Fibroblast of lung (primary cell): ENCODE measurements around the gene ATXN7L2. TPM values are rescaled to one million over a fixed set of nuclear protein-coding genes. Genes with fewer than 3 reads are reported as not detected.
"Not testable (repeated sequence)": the region's sequence is repeated elsewhere in the genome, so short reads cannot be mapped to it uniquely, and the experiment has no call there.

ENCODE experiments used
- DNase-seq, 2 donors: peaks; one replicate each; pipeline versions ENCODE4 v3.0.0 to v3.0.0-alpha.2; 2010; ENCODE audit warnings: low read depth in 2 of 2
- H2AFZ ChIP-seq: 2 replicates; pipeline ENCODE4 v1.5.1; 2012; ENCODE audit warnings: low read length, control low read depth, inconsistent platforms
- H3K27ac ChIP-seq: 2 replicates; pipeline ENCODE4 v1.5.1; 2011; ENCODE audit warnings: low read length, control low read depth; ENCODE audit not compliant: insufficient read depth
- H3K27me3 ChIP-seq: 2 replicates; pipeline ENCODE4 v1.5.1; 2011; ENCODE audit warnings: mild to moderate bottlenecking, low read length; ENCODE audit not compliant: control insufficient read depth, insufficient read depth
- H3K36me3 ChIP-seq: 2 replicates; pipeline ENCODE4 v1.5.1; 2011; ENCODE audit warnings: low read length; ENCODE audit not compliant: control insufficient read depth, insufficient read depth
- H3K4me1 ChIP-seq: 2 replicates; pipeline ENCODE4 v1.5.1; 2011; ENCODE audit warnings: low read length; ENCODE audit not compliant: control insufficient read depth, insufficient read depth; ENCODE audit errors: extremely low read depth
- H3K4me2 ChIP-seq: 2 replicates; pipeline ENCODE4 v1.5.1; 2011; ENCODE audit warnings: low read length, control low read depth; ENCODE audit not compliant: insufficient read depth; ENCODE audit errors: extremely low read depth
- H3K4me3 ChIP-seq, 4 experiments: fragments of 200-600 bp in 1 of 4; sonication (generic) in 1 of 4; replicated peaks in 1 of 4; 2 replicates each; pipeline ENCODE4 v1.5.1; 2011 to 2016; ENCODE audit warnings: low read length in 4 of 4, low read depth in 3 of 4, mild to moderate bottlenecking in 3 of 4, control low read depth in 2 of 4, inconsistent platforms in 1 of 4, mixed read lengths in 1 of 4; ENCODE audit not compliant: insufficient read depth in 1 of 4; ENCODE audit errors: control extremely low read depth in 1 of 4
- H3K79me2 ChIP-seq: 2 replicates; pipeline ENCODE4 v1.5.1; 2012; ENCODE audit warnings: mild to moderate bottlenecking, low read length, inconsistent platforms; ENCODE audit not compliant: control insufficient read depth, insufficient read depth
- H3K9ac ChIP-seq: 2 replicates; pipeline ENCODE4 v1.5.1; 2011; ENCODE audit warnings: mild to moderate bottlenecking, low read length, control low read depth; ENCODE audit not compliant: insufficient read depth
- H3K9me3 ChIP-seq: 2 replicates; pipeline ENCODE4 v1.5.1; 2012; ENCODE audit warnings: low read depth, low read length; ENCODE audit not compliant: control insufficient read depth, insufficient read depth
- H4K20me1 ChIP-seq: 2 replicates; pipeline ENCODE4 v1.5.1; 2011; ENCODE audit warnings: low read length; ENCODE audit not compliant: control insufficient read depth, insufficient read depth; ENCODE audit errors: extremely low read depth
- CTCF ChIP-seq, 2 donors: IDR thresholded peaks in 1 of 2; conservative IDR thresholded peaks in 1 of 2; 1 replicate in 1 of 2; 2 replicates in 1 of 2; pipeline ENCODE4 v1.5.1; 2011 to 2012; ENCODE audit warnings: low read length in 2 of 2, control low read depth in 1 of 2, inconsistent platforms in 1 of 2, low read depth in 1 of 2, mild to moderate bottlenecking in 1 of 2
- EZH2 ChIP-seq: IDR thresholded peaks from 2 replicates; pipeline ENCODE4 v1.5.1; 2012; ENCODE audit warnings: low read length, control low read depth, mild to moderate bottlenecking; ENCODE audit errors: missing control alignments
- polyA plus RNA-seq, 2 donors: library from polyadenylated mRNA; depleted of rRNA in 1 of 2; stranded (reverse) in 1 of 2; unstranded in 1 of 2; fragments of >200 nt; gene quantifications; 2 replicates each; pipeline ENCODE4 v1.2.1, GENCODE V29; 2011 to 2012; ENCODE audit warnings: missing spikeins in 1 of 2
- total RNA-seq: library from RNA; depleted of rRNA; stranded (reverse); fragments of >200 nt; gene quantifications from 2 replicates; pipeline ENCODE4 v1.2.1, GENCODE V29; 2014

ATXN7L2 gene
- total and polyA plus RNA-seq, 2 donors (not counting 1 experiment from before 2014, with no cell fraction given), result 0.86 to 2.0 TPM

- TF ChIP-seq EZH2 (no peak), CTCF (conservative IDR thresholded peaks at IDR 0.05 in 1 of 2, IDR thresholded peaks at IDR 0.05 in 1 of 2; ENCODE audit: low read depth in 1 of 2, low read length in 2 of 2) (no peak)
- peaks cover 24% of the 10 kb centered on the region for H3K27me3 ChIP-seq
- no peaks in the 10 kb centered on the region for H3K9me3 ChIP-seq
- H3K4me1 ChIP-seq, result no peaks in the 10 kb centered on the region
- no peak overlapping the region for H3K9ac ChIP-seq
- no peaks in the 10 kb centered on the region for H3K36me3 ChIP-seq
- no peak overlapping the region for H3K27ac ChIP-seq
- no peaks in the 10 kb centered on the region for H4K20me1 ChIP-seq
- H3K4me2 ChIP-seq, result no peak overlapping the region
- DNase-seq, result no peak
- no peaks in the 10 kb centered on the region for H3K79me2 ChIP-seq
- H3K4me3 ChIP-seq, result no peak overlapping the region
- no peak overlapping the region for H2AFZ ChIP-seq
Measured at GRCh38 chr1:109468903-109469302, 14.8 kb upstream of the ATXN7L2 start.

- Histone ChIP-seq H3K4me3 (no peak overlapping the region), H3K9ac (no peak overlapping the region), H4K20me1 (no peaks in the 10 kb centered on the region), H3K36me3 (no peaks in the 10 kb centered on the region), H3K27ac (no peak overlapping the region), H3K27me3 (peaks cover 29% of the 10 kb centered on the region), H3K9me3 (no peaks in the 10 kb centered on the region), H3K79me2 (no peaks in the 10 kb centered on the region), H2AFZ (no peak overlapping the region), H3K4me1 (no peaks in the 10 kb centered on the region), H3K4me2 (no peak overlapping the region)
- TF ChIP-seq EZH2, result no peak
- no peak for TF ChIP-seq CTCF (conservative IDR thresholded peaks at IDR 0.05 in 1 of 2, IDR thresholded peaks at IDR 0.05 in 1 of 2; ENCODE audit: low read depth in 1 of 2, low read length in 2 of 2)
- no peak for DNase-seq
Measured at GRCh38 chr1:109470245-109470644, 13.5 kb upstream of the ATXN7L2 start.

DNA sequence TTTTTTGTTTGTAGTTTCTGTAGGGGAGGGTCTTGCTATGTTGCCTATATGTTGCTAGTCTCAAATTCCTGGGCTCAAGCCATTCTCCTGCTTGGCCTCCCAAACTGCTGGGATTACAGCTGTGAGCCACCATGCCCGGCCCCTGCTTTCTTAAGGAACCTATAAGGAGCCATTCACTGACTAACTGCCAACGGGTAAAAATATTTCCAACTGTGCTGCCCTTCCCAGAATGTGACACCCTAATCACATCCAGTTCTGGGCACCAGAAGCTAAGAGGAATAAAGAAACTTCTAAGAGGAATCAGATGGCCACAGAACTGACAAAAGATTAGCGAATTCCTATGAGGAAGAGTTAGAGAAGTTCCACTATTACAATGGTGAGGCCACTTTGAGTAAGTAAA lies 10.9 kb upstream of the ATXN7L2 start:
- Histone ChIP-seq H3K36me3 (no peaks in the 10 kb centered on the region), H3K79me2 (no peaks in the 10 kb centered on the region), H3K9me3 (no peaks in the 10 kb centered on the region), H3K4me2 (no peak overlapping the region), H3K9ac (no peak overlapping the region), H3K4me1 (no peaks in the 10 kb centered on the region), H4K20me1 (no peaks in the 10 kb centered on the region), H3K4me3 (no peak overlapping the region), H3K27ac (no peak overlapping the region), H3K27me3 (peaks cover 28% of the 10 kb centered on the region), H2AFZ (no peak overlapping the region)
- TF ChIP-seq CTCF (conservative IDR thresholded peaks at IDR 0.05 in 1 of 2, IDR thresholded peaks at IDR 0.05 in 1 of 2; ENCODE audit: low read depth in 1 of 2, low read length in 2 of 2) (no peak), EZH2 (no peak)
- DNase-seq, result no peak

DNA sequence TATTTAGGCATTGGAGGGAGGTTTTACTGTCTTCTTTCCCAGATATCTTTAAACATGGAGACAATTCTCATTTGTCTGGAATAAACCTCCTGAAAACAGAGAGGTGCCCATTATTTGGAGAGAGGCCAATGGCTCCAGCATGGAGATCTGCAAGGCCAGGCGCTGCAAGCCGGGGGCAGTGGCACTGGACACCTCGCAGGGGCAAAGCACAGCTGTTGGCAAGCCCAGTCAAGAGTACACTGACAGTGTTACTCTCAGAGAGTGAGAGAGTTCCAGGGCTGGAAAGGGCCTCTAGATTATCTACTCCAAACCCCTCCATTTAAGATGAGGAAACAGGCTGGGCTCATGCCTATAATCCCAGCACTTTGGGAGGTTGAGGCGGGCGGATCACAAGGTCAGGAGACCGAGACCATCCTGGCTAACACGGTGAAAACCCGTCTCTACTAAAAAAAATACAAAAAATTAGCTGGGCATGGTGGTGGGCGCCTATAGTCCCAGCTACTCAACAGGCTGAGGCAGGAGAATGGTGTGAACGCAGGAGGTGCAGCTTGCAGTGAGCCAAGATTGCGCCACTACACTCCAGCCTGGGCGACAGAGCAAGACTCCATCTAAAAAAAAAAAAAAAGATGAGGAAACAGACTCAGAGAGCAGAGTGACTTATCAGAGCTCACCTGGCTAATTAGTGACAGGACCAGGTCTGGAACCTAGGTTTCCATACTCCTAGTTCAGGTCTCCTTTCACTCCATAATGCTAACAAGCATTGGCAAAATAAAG lies 10.2 kb upstream of the ATXN7L2 start:
- H3K4me3 ChIP-seq, H4K20me1 ChIP-seq, H3K4me1 ChIP-seq, H3K36me3 ChIP-seq, H3K9ac ChIP-seq, H3K27ac ChIP-seq, DNase-seq, H3K4me2 ChIP-seq, H3K9me3 ChIP-seq, H3K79me2 ChIP-seq, H2AFZ ChIP-seq: not testable (repeated sequence)
- peaks cover 24% of the 10 kb centered on the region for H3K27me3 ChIP-seq
